A549 (cell line): ENCODE measurements around the gene IL1RN. TPM values are rescaled to one million over a fixed set of nuclear protein-coding genes. Genes with fewer than 3 reads are reported as not detected.

Experiments used
- ATAC-seq, 2 experiments: fragments of 200-7000 bp in 1 of 2; fragments of >200 bp in 1 of 2; cut with Nextera tagmentation in 1 of 2; cut with Tn5 transposase in 1 of 2; 3 replicates each; pipeline versions ENCODE4 v1.8.0 to v1.9.1; 2018 to 2020; ENCODE audit warnings: mild to moderate bottlenecking in 1 of 2, moderate library complexity in 1 of 2
- CTCF ChIA-PET: fragments of 300-600 bp; sonication (Branson Sonifier 250); formaldehyde crosslinking; extraction: SDS; loops from one replicate; lab custom pipeline; 2021; ENCODE audit warnings: antibody characterized with exemption, inconsistent platforms; lab: Yijun Ruan, JAX
- POLR2A ChIA-PET: fragments of 350-600 bp; formaldehyde crosslinking; extraction: SDS; loops from one replicate; lab custom pipeline; 2021; ENCODE audit warnings: antibody characterized with exemption, inconsistent platforms; lab: Yijun Ruan, JAX
- DNase-seq, 2 experiments: peaks; one replicate each; pipeline versions ENCODE4 v3.0.0 to v3.0.0-alpha.2; 2011 to 2016; ENCODE audit warnings: low read depth in 1 of 2, low spot score in 1 of 2
- FAIRE-seq: peaks from 2 replicates; lab custom pipeline; 2011; peaks lifted over from hg19 to GRCh38; lab: Jason Lieb, UNC
- H3K27ac ChIP-seq, 2 experiments: fragments of >200 bp; sonication (Bioruptor Twin); formaldehyde crosslinking; 3 replicates each; pipeline ENCODE4 v1.5.1; 2016 to 2017
- H3K4me1 ChIP-seq: fragments of >200 bp; sonication (Bioruptor Twin); formaldehyde crosslinking; 3 replicates; pipeline ENCODE4 v1.6.1; 2016
- H3K4me2 ChIP-seq: fragments of >200 bp; sonication (Bioruptor Twin); formaldehyde crosslinking; 3 replicates; pipeline ENCODE4 v1.6.1; 2016
- H3K4me3 ChIP-seq: fragments of >200 bp; sonication (Bioruptor Twin); formaldehyde crosslinking; 3 replicates; pipeline ENCODE4 v1.5.1; 2016
- H3K9me3 ChIP-seq: fragments of >200 bp; sonication (Bioruptor Twin); formaldehyde crosslinking; 3 replicates; pipeline ENCODE4 v1.6.1; 2016
- CHD2 ChIP-seq: fragments of 150-350 bp; IDR thresholded peaks from 2 replicates; pipeline ENCODE4 v1.6.1; 2014; ENCODE audit warnings: low read length; ENCODE audit not compliant: partially characterized antibody
- EP300 ChIP-seq, 2 experiments: fragments of >200 bp; sonication (Bioruptor Twin); formaldehyde crosslinking; IDR thresholded peaks; 2 replicates in 1 of 2; 3 replicates in 1 of 2; pipeline ENCODE4 v1.6.1; 2016 to 2017
- GATA3 ChIP-seq: IDR thresholded peaks from 2 replicates; pipeline ENCODE4 v1.6.1; 2012; ENCODE audit warnings: borderline replicate concordance
- HEYL ChIP-seq: fragments of 250-450 bp; sonication (Bioruptor Pico); IDR thresholded peaks from 2 replicates; pipeline ENCODE4 v1.8.0; 2021; ENCODE audit warnings: mild to moderate bottlenecking, moderate library complexity
- KDM5A ChIP-seq: fragments of 200-600 bp; sonication (generic); IDR thresholded peaks from 2 replicates; pipeline ENCODE4 v1.6.1; 2016; ENCODE audit warnings: antibody characterized with exemption, mild to moderate bottlenecking
- MAFK ChIP-seq: fragments of 450-650 bp; IDR thresholded peaks from 2 replicates; pipeline ENCODE4 v1.6.1; 2014; ENCODE audit not compliant: partially characterized antibody
- RCOR1 ChIP-seq: fragments of 150-350 bp; IDR thresholded peaks from 2 replicates; pipeline ENCODE4 v1.6.1; 2014; ENCODE audit warnings: antibody characterized with exemption, low read length, low read depth
- RFX5 ChIP-seq: fragments of 450-650 bp; IDR thresholded peaks from 2 replicates; pipeline ENCODE4 v1.7.1; 2014; ENCODE audit warnings: antibody characterized with exemption, mild to moderate bottlenecking, moderate library complexity
- SMC3 ChIP-seq: fragments of >200 bp; sonication (Bioruptor Twin); formaldehyde crosslinking; IDR thresholded peaks from 3 replicates; pipeline ENCODE4 v1.6.1; 2018; ENCODE audit warnings: inconsistent platforms
- ZFP36 ChIP-seq: fragments of 450-650 bp; IDR thresholded peaks from 2 replicates; pipeline ENCODE4 v1.6.1; 2014; ENCODE audit warnings: borderline replicate concordance; ENCODE audit not compliant: partially characterized antibody
- ZSCAN20 ChIP-seq: fragments of 250-450 bp; sonication (Bioruptor Pico); IDR thresholded peaks from 2 replicates; pipeline ENCODE4 v1.8.0; 2022; ENCODE audit warnings: mild to moderate bottlenecking, moderate library complexity
- WGBS: methylation state at CpG from one replicate; pipeline ENCODE4 v1.1.6; 2017; ENCODE audit errors: missing lambda C conversion rate; 5-methylcytosine and 5-hydroxymethylcytosine counted together
- polyA plus RNA-seq, 4 experiments: library from polyadenylated mRNA; depleted of rRNA in 3 of 4; stranded (reverse); fragments of >200 nt; fragmentation: RNase III in 1 of 4; extraction: RNeasy Plus Mini Kit Qiagen cat#74134 plus additional on column Dnase treatment in 1 of 4; gene quantifications; 2 replicates in 3 of 4; 3 replicates in 1 of 4; pipeline ENCODE4 v1.2.3, GENCODE V29; 2011 to 2017
- TF ChIP-seq, protein P1 (sequence below): fragments of >200 bp; sonication (Bioruptor Twin); formaldehyde crosslinking; IDR thresholded peaks from 3 replicates; pipeline ENCODE4 v1.5.1; 2016
- TF ChIP-seq, protein P2 (sequence below): IDR thresholded peaks from 2 replicates; pipeline ENCODE4 v1.6.1; 2012
- TF ChIP-seq, protein P3 (sequence below): fragments of >200 bp; sonication (Bioruptor Twin); formaldehyde crosslinking; IDR thresholded peaks from 2 replicates; pipeline ENCODE4 v1.6.1; 2016

The IL1RN gene
- polyA plus RNA-seq, 2 of the 4 experiments (the other 2 are of a cell fraction), result 0.13 TPM; not detected in 1

DNA sequence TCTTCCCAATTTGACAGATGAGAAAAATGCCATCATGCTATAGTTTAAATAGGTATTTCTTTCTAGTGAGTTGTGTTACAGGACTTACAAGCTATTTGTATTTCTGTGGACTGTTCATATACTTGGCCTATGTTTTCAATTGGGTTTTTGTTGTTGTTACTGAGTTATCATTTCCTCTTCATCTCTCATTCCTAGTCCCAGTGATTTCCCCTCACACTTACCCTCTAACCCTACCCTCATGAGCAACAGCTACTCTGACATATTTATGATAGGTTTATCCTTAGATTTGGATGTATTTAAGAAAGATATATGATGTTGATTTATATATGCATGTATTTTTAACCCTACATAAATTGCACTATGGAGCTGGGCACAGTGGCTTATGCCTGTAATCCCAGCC is 35.5 kb downstream of the IL1RN start (continued):
- TF ChIP-seq, protein P1, sequence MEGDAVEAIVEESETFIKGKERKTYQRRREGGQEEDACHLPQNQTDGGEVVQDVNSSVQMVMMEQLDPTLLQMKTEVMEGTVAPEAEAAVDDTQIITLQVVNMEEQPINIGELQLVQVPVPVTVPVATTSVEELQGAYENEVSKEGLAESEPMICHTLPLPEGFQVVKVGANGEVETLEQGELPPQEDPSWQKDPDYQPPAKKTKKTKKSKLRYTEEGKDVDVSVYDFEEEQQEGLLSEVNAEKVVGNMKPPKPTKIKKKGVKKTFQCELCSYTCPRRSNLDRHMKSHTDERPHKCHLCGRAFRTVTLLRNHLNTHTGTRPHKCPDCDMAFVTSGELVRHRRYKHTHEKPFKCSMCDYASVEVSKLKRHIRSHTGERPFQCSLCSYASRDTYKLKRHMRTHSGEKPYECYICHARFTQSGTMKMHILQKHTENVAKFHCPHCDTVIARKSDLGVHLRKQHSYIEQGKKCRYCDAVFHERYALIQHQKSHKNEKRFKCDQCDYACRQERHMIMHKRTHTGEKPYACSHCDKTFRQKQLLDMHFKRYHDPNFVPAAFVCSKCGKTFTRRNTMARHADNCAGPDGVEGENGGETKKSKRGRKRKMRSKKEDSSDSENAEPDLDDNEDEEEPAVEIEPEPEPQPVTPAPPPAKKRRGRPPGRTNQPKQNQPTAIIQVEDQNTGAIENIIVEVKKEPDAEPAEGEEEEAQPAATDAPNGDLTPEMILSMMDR, result no peak
- TF ChIP-seq SMC3, result no peak
- no peak for TF ChIP-seq RCOR1
- no peak for TF ChIP-seq KDM5A
- no peak for TF ChIP-seq RFX5
- no peak for TF ChIP-seq ZSCAN20

- no peak for FAIRE-seq
- CTCF ChIA-PET, result interaction anchor here (0.9 to 3.9 kb wide), 4 partner anchors 10 to 34 kb away, joined by 3 to 40 read pairs (median 4); partner anchors contain the start of gene PSD4
Observed at GRCh38 chr2:113164215-113164929, 37.0 kb downstream of the IL1RN start.

DNA sequence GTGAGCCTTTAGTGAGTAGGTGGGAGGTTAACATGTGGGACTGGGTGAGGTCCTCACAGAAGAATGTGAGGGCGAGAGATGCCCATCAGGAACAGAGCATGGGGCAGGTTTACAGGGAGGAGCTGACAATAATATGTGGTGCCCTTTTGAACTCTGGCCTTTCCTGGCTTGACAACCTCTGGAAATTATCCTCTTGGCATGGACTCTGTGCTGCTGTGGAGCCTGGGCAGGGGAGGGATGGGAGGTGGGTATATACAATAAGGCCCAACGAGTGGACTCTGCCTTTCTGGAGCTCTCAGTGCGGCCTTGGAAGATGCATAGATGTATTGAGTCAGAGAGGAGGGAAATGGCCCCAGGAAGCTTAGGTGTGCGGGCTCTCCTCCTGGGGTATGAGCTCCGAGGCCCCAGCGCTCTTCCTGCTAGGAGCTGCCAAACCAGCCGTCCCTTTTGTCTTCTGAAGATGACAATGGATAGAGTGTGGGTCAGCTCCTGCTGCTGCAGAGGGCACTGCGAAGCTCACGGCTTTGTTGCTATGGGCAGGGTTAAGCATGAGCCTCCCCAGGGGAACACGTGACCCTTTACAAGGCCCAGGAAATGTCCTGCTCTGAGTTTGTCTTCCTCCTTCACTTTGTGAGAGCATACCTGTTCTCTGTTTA is 37.7 kb downstream of the IL1RN start:
- DNase-seq (no peak), FAIRE-seq (no peak), ATAC-seq (no peak; a peak in 1 of 6 replicates)
- no peak overlapping the region for H3K27ac ChIP-seq
- no peak overlapping the region for H3K4me2 ChIP-seq
- no peaks in the 10 kb centered on the region for H3K4me1 ChIP-seq
- POLR2A ChIA-PET, result no interaction called here
- CTCF ChIA-PET, result interaction anchor here (1.0 to 3.9 kb wide), 3 partner anchors 9 to 33 kb away, joined by 3 to 40 read pairs (median 4); partner anchors contain the start of gene PSD4
- WGBS, result 85% methylated on average over 10 of the region's 10 CpGs
- H3K4me3 ChIP-seq, result no peak overlapping the region
- TF ChIP-seq CHD2 (no peak), MAFK (no peak)
- no peaks in the 10 kb centered on the region for H3K9me3 ChIP-seq

More at GRCh38 chr2:113164215-113164929, 37.0 kb downstream of the IL1RN start:
- POLR2A ChIA-PET, result no interaction called here
- Histone ChIP-seq H3K4me2 (no peak overlapping the region), H3K27ac (no peak overlapping the region), H3K4me1 (peaks cover 4% of the 10 kb centered on the region; the same call in 2 of the 3 replicates), H3K9me3 (no peaks in the 10 kb centered on the region), H3K4me3 (no peak overlapping the region)
- TF ChIP-seq GATA3 (no peak), EP300 (IDR thresholded peaks at IDR 0.05) (no peak), ZSCAN20 (no peak), ZFP36 (no peak), HEYL (no peak), CHD2 (no peak)
- TF ChIP-seq, protein P2, sequence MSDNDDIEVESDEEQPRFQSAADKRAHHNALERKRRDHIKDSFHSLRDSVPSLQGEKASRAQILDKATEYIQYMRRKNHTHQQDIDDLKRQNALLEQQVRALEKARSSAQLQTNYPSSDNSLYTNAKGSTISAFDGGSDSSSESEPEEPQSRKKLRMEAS, result no peak
- TF ChIP-seq, protein P3, sequence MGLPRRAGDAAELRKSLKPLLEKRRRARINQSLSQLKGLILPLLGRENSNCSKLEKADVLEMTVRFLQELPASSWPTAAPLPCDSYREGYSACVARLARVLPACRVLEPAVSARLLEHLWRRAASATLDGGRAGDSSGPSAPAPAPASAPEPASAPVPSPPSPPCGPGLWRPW, result no peak
- no peak; a peak in 2 of 6 replicates for ATAC-seq
- DNase-seq, result no peak
- 67% methylated on average over 11 of the region's 11 CpGs for WGBS

DNA sequence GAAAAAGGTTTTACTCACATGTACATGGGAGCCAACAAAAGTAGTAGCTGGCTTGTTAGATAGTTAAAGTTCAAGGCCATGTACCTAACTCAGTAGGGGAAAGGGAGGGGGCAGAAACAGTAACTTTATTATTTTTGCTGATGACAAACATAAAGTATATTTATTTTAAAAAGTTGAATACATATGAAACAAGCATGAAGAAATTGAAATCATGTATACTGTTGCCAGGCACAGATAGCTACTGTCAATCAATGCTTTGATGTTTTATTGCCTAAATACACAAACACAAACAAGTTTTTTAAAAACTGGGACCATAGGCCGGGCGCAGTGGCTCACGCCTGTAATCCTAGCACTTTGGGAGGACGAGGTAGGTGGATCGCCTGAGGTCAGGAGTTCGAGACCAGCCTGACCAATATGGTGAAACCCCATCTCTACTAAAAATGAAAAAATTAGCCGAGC is 38.8 kb downstream of the IL1RN start:
- no peak for ATAC-seq
- ChIA-PET CTCF (interaction anchor here (1.0 to 2.7 kb wide), 2 partner anchors 16 to 33 kb away, joined by 4 to 12 read pairs; no protein-coding TSS in a partner anchor), POLR2A (interaction anchor here (0.8 kb wide), 1 partner anchor 9 kb away, joined by 3 read pairs; no protein-coding TSS in a partner anchor)
- Histone ChIP-seq H3K4me1 (no peaks in the 10 kb centered on the region), H3K4me2 (no peak overlapping the region), H3K4me3 (no peak overlapping the region), H3K9me3 (no peaks in the 10 kb centered on the region), H3K27ac (no peak overlapping the region)
- no peak for FAIRE-seq
- no peak for DNase-seq
- TF ChIP-seq RFX5, result no peak
- WGBS, result 84% methylated on average over 7 of the region's 7 CpGs
